Measurements from ENCODE around the gene RIMS4.

The RIMS4 gene

DNA sequence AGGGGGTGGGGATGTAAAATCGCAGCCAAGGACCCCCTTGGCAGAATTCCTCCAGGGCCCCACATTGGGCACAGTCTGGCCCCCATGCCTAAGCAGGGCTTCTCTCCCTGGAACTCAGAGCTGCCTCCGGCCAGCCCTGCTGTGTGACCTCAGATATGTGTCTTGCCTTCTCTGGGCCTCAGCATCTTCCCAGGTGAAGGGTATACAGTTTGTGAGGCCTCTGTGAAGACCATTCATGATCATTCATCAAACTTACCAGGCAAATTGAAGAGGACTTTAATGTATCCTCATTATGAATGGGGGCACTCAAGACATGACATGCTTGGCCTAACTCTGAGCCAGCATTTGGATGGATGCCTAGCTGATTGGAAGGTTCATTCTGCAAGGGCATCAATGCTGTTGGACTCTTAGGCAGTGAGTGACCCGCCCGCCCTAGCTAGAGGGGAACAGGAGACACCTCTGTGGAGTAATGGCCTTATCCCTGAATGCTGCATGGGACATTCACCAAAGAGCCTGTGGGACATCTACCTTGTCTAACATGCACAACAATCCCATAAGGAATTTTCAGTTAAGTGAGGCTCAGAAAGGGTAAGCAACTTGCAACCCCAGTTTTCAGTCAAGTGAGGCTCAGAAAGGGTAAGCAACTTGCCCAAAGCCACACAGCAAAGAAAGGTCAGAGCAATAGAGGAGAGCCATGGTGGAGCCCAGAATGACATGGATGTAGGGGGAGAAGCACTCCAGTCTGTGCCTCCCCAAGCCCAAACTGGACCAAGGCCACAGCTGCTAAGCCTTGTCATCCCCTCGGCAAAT, 94.6 kb downstream of the RIMS4 start:
- Histone ChIP-seq H3K4me2 (ENCODE audit: low read depth, low read length, poor library complexity, severe bottlenecking) (no peak overlapping the region), H2AFZ (ENCODE audit: low read length) (no peak overlapping the region), H3K9ac (ENCODE audit: low read depth, low read length, poor library complexity, severe bottlenecking) (no peak overlapping the region)

DNA sequence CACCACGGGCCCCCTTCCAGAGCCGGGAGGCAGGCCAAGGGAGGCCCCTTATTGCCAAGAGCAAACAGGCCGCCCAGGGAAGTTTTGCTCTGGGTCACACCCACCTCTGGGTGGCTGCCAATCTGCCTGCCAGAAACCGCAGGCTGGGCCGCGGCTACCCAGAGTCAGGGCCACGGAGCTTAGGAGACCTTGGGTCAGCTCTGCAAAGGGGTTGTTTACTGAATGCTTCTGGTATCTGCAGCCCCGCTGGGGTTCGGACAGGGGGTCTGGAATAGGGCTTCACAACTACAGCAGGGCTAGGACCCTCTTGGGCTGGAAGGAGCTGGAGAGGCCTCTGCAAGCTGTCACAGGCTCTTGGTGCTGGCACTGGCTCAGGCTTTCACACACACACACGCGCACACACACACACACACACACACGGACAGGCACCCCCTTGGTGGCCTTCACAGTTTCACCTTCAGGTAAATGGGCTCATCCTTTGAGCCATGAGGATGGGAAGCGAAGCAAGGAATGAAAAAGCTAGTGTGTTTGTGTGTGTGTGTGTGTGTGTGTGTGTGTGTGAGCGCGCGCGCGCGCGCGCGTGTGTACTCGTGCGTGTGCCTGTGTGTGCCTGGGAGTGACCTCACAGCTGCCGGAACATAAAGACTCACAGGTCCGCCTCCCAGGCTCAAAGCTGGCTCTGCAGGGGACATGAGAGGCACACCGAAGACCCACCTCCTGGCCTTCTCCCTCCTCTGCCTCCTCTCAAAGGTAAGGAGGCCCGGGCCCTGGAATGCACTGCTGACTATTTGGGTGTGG, 95.4 kb downstream of the RIMS4 start, which contains the start of gene CCN5:
CCN5 (plus strand) TSS at position 669 of the 798 bp plus-strand sequence; CDS start at position 691, 22 bp downstream.
- Histone ChIP-seq H3K36me3 (ENCODE audit: insufficient read depth, low read length) (no peaks in the 10 kb centered on the region), H3K79me2 (ENCODE audit: insufficient read depth, low read length) (no peaks in the 10 kb centered on the region), H4K20me1 (ENCODE audit: insufficient read depth, low read length, poor library complexity, severe bottlenecking) (no peaks in the 10 kb centered on the region), H2AFZ (ENCODE audit: low read length) (no peak within 1 kb of the TSS), H3K27me3 (ENCODE audit: insufficient read depth, low read length, poor library complexity, severe bottlenecking) (no peaks in the 10 kb centered on the region), H3F3A (ENCODE audit: low read depth) (no peaks in the 10 kb centered on the region), H3K9me2 (replicated peaks; ENCODE audit: low read depth, low read length) (no peaks in the 10 kb centered on the region), H3K4me2 (ENCODE audit: low read depth, low read length, poor library complexity, severe bottlenecking) (no peak within 1 kb of the TSS), H3K4me3 (ENCODE audit: low read length, poor library complexity, severe bottlenecking) (no peak within 1 kb of the TSS), H3K9ac (ENCODE audit: low read depth, low read length, poor library complexity, severe bottlenecking) (no peak within 1 kb of the TSS), H3K4me1 (ENCODE audit: insufficient read depth, low read length, poor library complexity, severe bottlenecking) (no peaks in the 10 kb centered on the region), H3K9me3 (ENCODE audit: insufficient read depth, low read depth, low read length) (no peaks in the 10 kb centered on the region)
- TF ChIP-seq CTCF (conservative IDR thresholded peaks at IDR 0.05; ENCODE audit: low read length), result no peak

More for the DNA sequence above, 94.6 kb downstream of the RIMS4 start:
- Histone ChIP-seq H3F3A (ENCODE audit: low read depth) (no peaks in the 10 kb centered on the region), H3K79me2 (ENCODE audit: insufficient read depth, low read length) (no peaks in the 10 kb centered on the region), H3K27me3 (ENCODE audit: insufficient read depth, low read length, poor library complexity, severe bottlenecking) (no peaks in the 10 kb centered on the region), H3K36me3 (ENCODE audit: insufficient read depth, low read length) (no peaks in the 10 kb centered on the region), H3K4me3 (ENCODE audit: low read length, poor library complexity, severe bottlenecking) (no peak overlapping the region), H3K4me1 (ENCODE audit: insufficient read depth, low read length, poor library complexity, severe bottlenecking) (no peaks in the 10 kb centered on the region), H3K9me3 (ENCODE audit: insufficient read depth, low read depth, low read length) (no peaks in the 10 kb centered on the region), H3K9me2 (replicated peaks; ENCODE audit: low read depth, low read length) (no peaks in the 10 kb centered on the region), H4K20me1 (ENCODE audit: insufficient read depth, low read length, poor library complexity, severe bottlenecking) (no peaks in the 10 kb centered on the region)
- TF ChIP-seq CTCF (conservative IDR thresholded peaks at IDR 0.05; ENCODE audit: low read length), result no peak
- TF ChIP-seq EZH2phosphoT487 (IDR thresholded peaks at IDR 0.05; ENCODE audit: borderline replicate concordance), result no peak

DNA sequence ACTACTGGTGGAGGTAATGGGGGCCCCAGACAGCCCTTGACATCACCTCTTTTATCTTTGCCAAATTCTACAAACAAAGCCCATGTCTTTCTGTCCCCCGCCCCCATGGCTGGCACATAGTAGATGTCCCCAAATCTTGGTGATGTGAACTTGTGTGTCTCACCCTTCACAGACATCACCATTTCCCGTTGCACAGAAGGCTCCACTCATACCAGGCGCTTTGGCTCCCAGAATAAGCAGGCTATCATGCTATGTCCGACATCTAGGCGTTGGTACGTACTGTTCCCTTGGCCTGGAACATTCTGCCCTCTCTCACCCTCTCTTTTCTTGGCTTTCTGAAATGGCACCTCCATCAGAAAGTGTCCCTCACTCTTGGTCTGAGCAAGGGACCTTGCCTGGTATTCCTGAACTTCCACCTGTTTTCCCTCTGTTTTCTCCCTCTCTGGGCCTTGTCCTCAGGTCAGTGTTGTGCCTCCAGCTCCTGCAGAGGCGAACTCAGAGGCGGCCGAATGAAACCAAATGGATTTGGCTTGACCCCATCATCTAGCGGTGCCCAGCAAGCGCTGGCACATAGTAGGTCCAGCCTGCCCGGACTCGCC, 96.1 kb downstream of the RIMS4 start:
- Histone ChIP-seq H3K4me3 (ENCODE audit: low read length, poor library complexity, severe bottlenecking) (no peak overlapping the region), H3K9me3 (ENCODE audit: insufficient read depth, low read depth, low read length) (no peaks in the 10 kb centered on the region), H4K20me1 (ENCODE audit: insufficient read depth, low read length, poor library complexity, severe bottlenecking) (no peaks in the 10 kb centered on the region), H3K4me2 (ENCODE audit: low read depth, low read length, poor library complexity, severe bottlenecking) (no peak overlapping the region), H3K9ac (ENCODE audit: low read depth, low read length, poor library complexity, severe bottlenecking) (no peak overlapping the region), H3K79me2 (ENCODE audit: insufficient read depth, low read length) (no peaks in the 10 kb centered on the region), H3K4me1 (ENCODE audit: insufficient read depth, low read length, poor library complexity, severe bottlenecking) (no peaks in the 10 kb centered on the region), H3F3A (ENCODE audit: low read depth) (no peaks in the 10 kb centered on the region), H2AFZ (ENCODE audit: low read length) (no peak overlapping the region), H3K27me3 (ENCODE audit: insufficient read depth, low read length, poor library complexity, severe bottlenecking) (no peaks in the 10 kb centered on the region), H3K9me2 (replicated peaks; ENCODE audit: low read depth, low read length) (no peaks in the 10 kb centered on the region), H3K36me3 (ENCODE audit: insufficient read depth, low read length) (no peaks in the 10 kb centered on the region)
- TF ChIP-seq EZH2phosphoT487 (IDR thresholded peaks at IDR 0.05; ENCODE audit: borderline replicate concordance) (no peak), CTCF (conservative IDR thresholded peaks at IDR 0.05; ENCODE audit: low read length) (no peak)
